NCI-H1436 (cell line): Measurements from ENCODE around the gene CLEC18A.
"Not testable (repeated sequence)": the region's sequence is repeated elsewhere in the genome, so short reads cannot be mapped to it uniquely, and the experiment has no call there.

ENCODE experiments used
- DNase-seq: peaks from one replicate; lab custom pipeline; 2025; lab: John Stamatoyannopoulos, UW

Gene CLEC18A

GRCh38 chr16:69951017-69951671 is at the start of gene CLEC18A:
CLEC18A (plus strand) TSS chr16:69951334; CDS start chr16:69951367, 33 bp downstream.
- DNase-seq: not testable (repeated sequence)

GRCh38 chr16:69903865-69904415 is 47.2 kb upstream of the CLEC18A start:
- DNase-seq: no peak

- DNase-seq: no peak
These were observed 46.5 kb upstream of the CLEC18A start for GRCh38 chr16:69904495-69905170.

- DNase-seq: no peak
These were observed 46.0 kb upstream of the CLEC18A start for GRCh38 chr16:69905171-69905555.

- DNase-seq: no peak
These were observed 44.2 kb upstream of the CLEC18A start for GRCh38 chr16:69906838-69907401.

GRCh38 chr16:69909043-69909442 is 42.1 kb upstream of the CLEC18A start:
- no peak for DNase-seq

GRCh38 chr16:69909760-69910159 is 41.4 kb upstream of the CLEC18A start:
- no peak for DNase-seq

- DNase-seq: no peak
These were observed 40.2 kb upstream of the CLEC18A start for GRCh38 chr16:69910964-69911363.

GRCh38 chr16:69916462-69916861 is 34.7 kb upstream of the CLEC18A start:
- DNase-seq: no peak

GRCh38 chr16:69917311-69917710 is 33.8 kb upstream of the CLEC18A start:
- no peak for DNase-seq

- DNase-seq: no peak
These were observed 33.4 kb upstream of the CLEC18A start for GRCh38 chr16:69917739-69918138.

GRCh38 chr16:69918241-69918640 is 32.9 kb upstream of the CLEC18A start:
- DNase-seq: no peak

- DNase-seq: no peak
These were observed 30.0 kb upstream of the CLEC18A start for GRCh38 chr16:69921127-69921526.

- no peak for DNase-seq
These were observed 28.9 kb upstream of the CLEC18A start for GRCh38 chr16:69922200-69922599.

GRCh38 chr16:69924041-69924775 is 26.9 kb upstream of the CLEC18A start:
- no peak for DNase-seq

- DNase-seq: no peak
These were observed 26.4 kb upstream of the CLEC18A start for GRCh38 chr16:69924777-69925191.

GRCh38 chr16:69925311-69925710 is 25.8 kb upstream of the CLEC18A start:
- no peak for DNase-seq

GRCh38 chr16:69926241-69926640 is 24.9 kb upstream of the CLEC18A start:
- DNase-seq: no peak

GRCh38 chr16:69927056-69927757 is 23.9 kb upstream of the CLEC18A start:
- no peak for DNase-seq

GRCh38 chr16:69928856-69929400 is 22.2 kb upstream of the CLEC18A start:
- no peak for DNase-seq

GRCh38 chr16:69929480-69929879 is 21.7 kb upstream of the CLEC18A start:
- no peak for DNase-seq
